GM19035 (cell line): ENCODE data around the gene NECTIN1.

ENCODE experiments used
- ATAC-seq: cut with Tn5 transposase; IDR thresholded peaks from one replicate; pipeline ENCODE4 v1.9.1; 2021; ENCODE audit not compliant: unreplicated experiment

NECTIN1 gene

GRCh38 chr11:119676461-119677020, 52.5 kb downstream of the NECTIN1 start:
- no peak for ATAC-seq

GRCh38 chr11:119673759-119674336, 55.2 kb downstream of the NECTIN1 start:
- peak; percentile 81 for ATAC-seq

GRCh38 chr11:119673052-119673758, 55.8 kb downstream of the NECTIN1 start:
- peak; percentile 19 for ATAC-seq

GRCh38 chr11:119672597-119672996, 56.4 kb downstream of the NECTIN1 start:
- ATAC-seq = no peak

- no peak for ATAC-seq
These were observed 57.4 kb downstream of the NECTIN1 start for GRCh38 chr11:119671561-119672015.

GRCh38 chr11:119671051-119671450, 57.9 kb downstream of the NECTIN1 start:
- no peak for ATAC-seq

GRCh38 chr11:119669487-119669886, 59.5 kb downstream of the NECTIN1 start:
- no peak for ATAC-seq

- no peak for ATAC-seq
These were observed 60.3 kb downstream of the NECTIN1 start for GRCh38 chr11:119668676-119669075.

GRCh38 chr11:119666463-119667131, 62.4 kb downstream of the NECTIN1 start:
- ATAC-seq = no peak

GRCh38 chr11:119666061-119666460, 62.9 kb downstream of the NECTIN1 start:
- no peak for ATAC-seq

- no peak for ATAC-seq
These were observed 64.1 kb downstream of the NECTIN1 start for GRCh38 chr11:119664701-119665420.

- ATAC-seq = no peak
These were observed 64.9 kb downstream of the NECTIN1 start for GRCh38 chr11:119664063-119664572.

GRCh38 chr11:119663279-119663678, 65.7 kb downstream of the NECTIN1 start:
- no peak for ATAC-seq

- ATAC-seq = no peak
These were observed 67.8 kb downstream of the NECTIN1 start for GRCh38 chr11:119661226-119661625.

GRCh38 chr11:119659971-119660723, 68.9 kb downstream of the NECTIN1 start:
- ATAC-seq = no peak

- no peak for ATAC-seq
These were observed 75.9 kb downstream of the NECTIN1 start for GRCh38 chr11:119652907-119653659.

- no peak for ATAC-seq
These were observed 77.0 kb downstream of the NECTIN1 start for GRCh38 chr11:119651802-119652584.

- ATAC-seq = no peak
These were observed 78.7 kb downstream of the NECTIN1 start for GRCh38 chr11:119650251-119650650.

- no peak for ATAC-seq
These were observed 81.7 kb downstream of the NECTIN1 start for GRCh38 chr11:119647254-119647653.
